ENCODE measurements around the gene PRIMA1. TPM values are rescaled to one million over a fixed set of nuclear protein-coding genes. Genes with fewer than 3 reads are reported as not detected.

The PRIMA1 gene
- total RNA-seq, 2 experiments from 2014 or later = not detected

- intact Hi-C loops (cut with micrococcal nuclease) = no loop called here
- H3K4me1 Mint-ChIP-seq (ENCODE audit: low read depth) = peaks cover 9% of the 10 kb centered on the region
- POLR2A ChIA-PET = interaction anchor here (0.5 kb wide), 1 partner anchor 48 kb away, joined by 3 read pairs; no protein-coding TSS in a partner anchor
- no peaks in the 10 kb centered on the region for H3K36me3 Mint-ChIP-seq
- H3K4me3 Mint-ChIP-seq = no peak overlapping the region
- CTCF ChIA-PET = no interaction called here
- no peak for DNase-seq
- no peaks in the 10 kb centered on the region for H3K9me3 Mint-ChIP-seq
- H3K27me3 Mint-ChIP-seq = peaks cover 49% of the 10 kb centered on the region
- no peak overlapping the region for H3K27ac Mint-ChIP-seq
These were observed 2.7 kb upstream of the PRIMA1 start for GRCh38 chr14:93790966-93791365.

- H3K4me1 Mint-ChIP-seq (ENCODE audit: low read depth) = peaks cover 9% of the 10 kb centered on the region
- CTCF ChIA-PET = no interaction called here
- peaks cover 55% of the 10 kb centered on the region for H3K27me3 Mint-ChIP-seq
- no peak overlapping the region for H3K4me3 Mint-ChIP-seq
- H3K9me3 Mint-ChIP-seq = no peaks in the 10 kb centered on the region
- no peaks in the 10 kb centered on the region for H3K36me3 Mint-ChIP-seq
- intact Hi-C loops (cut with micrococcal nuclease) = no loop called here
- no peak for DNase-seq
- POLR2A ChIA-PET = no interaction called here
- H3K27ac Mint-ChIP-seq = no peak overlapping the region
These were observed 1.2 kb upstream of the PRIMA1 start for GRCh38 chr14:93789228-93790130.

GRCh38 chr14:93788543-93789227, 400 bp upstream of the PRIMA1 start:
- Mint-ChIP-seq H3K4me1 (ENCODE audit: low read depth) (peaks cover 9% of the 10 kb centered on the region), H3K9me3 (no peaks in the 10 kb centered on the region), H3K4me3 (no peak overlapping the region), H3K27me3 (peaks cover 52% of the 10 kb centered on the region), H3K36me3 (no peaks in the 10 kb centered on the region), H3K27ac (no peak overlapping the region)
- DNase-seq = no peak
- intact Hi-C loops (cut with micrococcal nuclease) = no loop called here
- POLR2A ChIA-PET = no interaction called here
- CTCF ChIA-PET = no interaction called here

- POLR2A ChIA-PET = no interaction called here
- intact Hi-C loops (cut with micrococcal nuclease) = no loop called here
- H3K4me3 Mint-ChIP-seq = no peak overlapping the region
- peaks cover 52% of the 10 kb centered on the region for H3K27me3 Mint-ChIP-seq
- no peak for DNase-seq
- CTCF ChIA-PET = no interaction called here
- H3K9me3 Mint-ChIP-seq = no peaks in the 10 kb centered on the region
- H3K36me3 Mint-ChIP-seq = no peaks in the 10 kb centered on the region
- no peak overlapping the region for H3K27ac Mint-ChIP-seq
- H3K4me1 Mint-ChIP-seq (ENCODE audit: low read depth) = peaks cover 9% of the 10 kb centered on the region
These were observed 606 bp downstream of the PRIMA1 start for GRCh38 chr14:93787465-93788292.

- ChIA-PET CTCF (interaction anchor here (1.6 kb wide), 1 partner anchor 118 kb away, joined by 3 read pairs; no protein-coding TSS in a partner anchor), POLR2A (no interaction called here)
- no peaks in the 10 kb centered on the region for H3K36me3 Mint-ChIP-seq
- no peak overlapping the region for H3K4me3 Mint-ChIP-seq
- peaks cover 9% of the 10 kb centered on the region for H3K4me1 Mint-ChIP-seq (ENCODE audit: low read depth)
- peaks cover 41% of the 10 kb centered on the region for H3K27me3 Mint-ChIP-seq
- no peak overlapping the region for H3K27ac Mint-ChIP-seq
- DNase-seq = no peak
- H3K9me3 Mint-ChIP-seq = no peaks in the 10 kb centered on the region
- intact Hi-C loops (cut with micrococcal nuclease) = no loop called here
These were observed 2.9 kb downstream of the PRIMA1 start for GRCh38 chr14:93785423-93785822.

- no peak overlapping the region for H3K27ac Mint-ChIP-seq
- intact Hi-C loops (cut with micrococcal nuclease) = no loop called here
- ChIA-PET POLR2A (no interaction called here), CTCF (interaction anchor here (1.6 kb wide), 1 partner anchor 118 kb away, joined by 3 read pairs; no protein-coding TSS in a partner anchor)
- H3K4me1 Mint-ChIP-seq (ENCODE audit: low read depth) = peaks cover 9% of the 10 kb centered on the region
- H3K9me3 Mint-ChIP-seq = no peaks in the 10 kb centered on the region
- no peaks in the 10 kb centered on the region for H3K36me3 Mint-ChIP-seq
- H3K4me3 Mint-ChIP-seq = no peak overlapping the region
- no peak for DNase-seq
- H3K27me3 Mint-ChIP-seq = peaks cover 35% of the 10 kb centered on the region
These were observed 3.4 kb downstream of the PRIMA1 start for GRCh38 chr14:93784878-93785277.

- CTCF ChIA-PET = no interaction called here
- no peak for DNase-seq
- no peaks in the 10 kb centered on the region for H3K36me3 Mint-ChIP-seq
- H3K4me3 Mint-ChIP-seq = no peak overlapping the region
- peaks cover 6% of the 10 kb centered on the region for H3K27me3 Mint-ChIP-seq
- H3K4me1 Mint-ChIP-seq (ENCODE audit: low read depth) = no peaks in the 10 kb centered on the region
- POLR2A ChIA-PET = no interaction called here
- H3K9me3 Mint-ChIP-seq = no peaks in the 10 kb centered on the region
- intact Hi-C loops (cut with micrococcal nuclease) = no loop called here
- no peak overlapping the region for H3K27ac Mint-ChIP-seq
These were observed 7.4 kb downstream of the PRIMA1 start for GRCh38 chr14:93780813-93781400.

GRCh38 chr14:93778856-93779629, 9.2 kb downstream of the PRIMA1 start:
- POLR2A ChIA-PET = no interaction called here
- Mint-ChIP-seq H3K4me1 (ENCODE audit: low read depth) (no peaks in the 10 kb centered on the region), H3K27ac (no peak overlapping the region), H3K9me3 (no peaks in the 10 kb centered on the region), H3K36me3 (no peaks in the 10 kb centered on the region), H3K4me3 (no peak overlapping the region), H3K27me3 (no peaks in the 10 kb centered on the region)
- CTCF ChIA-PET = no interaction called here
- no peak for DNase-seq
- intact Hi-C loops (cut with micrococcal nuclease) = no loop called here

- ChIA-PET POLR2A (no interaction called here), CTCF (no interaction called here)
- intact Hi-C loops (cut with micrococcal nuclease) = no loop called here
- no peaks in the 10 kb centered on the region for H3K9me3 Mint-ChIP-seq
- no peak overlapping the region for H3K27ac Mint-ChIP-seq
- DNase-seq = no peak
- H3K27me3 Mint-ChIP-seq = no peaks in the 10 kb centered on the region
- H3K36me3 Mint-ChIP-seq = no peaks in the 10 kb centered on the region
- H3K4me3 Mint-ChIP-seq = no peak overlapping the region
- H3K4me1 Mint-ChIP-seq (ENCODE audit: low read depth) = no peaks in the 10 kb centered on the region
These were observed 9.8 kb downstream of the PRIMA1 start for GRCh38 chr14:93778453-93778852.

GRCh38 chr14:93775744-93776143, 12.5 kb downstream of the PRIMA1 start:
- no peaks in the 10 kb centered on the region for H3K36me3 Mint-ChIP-seq
- peaks cover 7% of the 10 kb centered on the region for H3K27me3 Mint-ChIP-seq
- no peaks in the 10 kb centered on the region for H3K4me1 Mint-ChIP-seq (ENCODE audit: low read depth)
- ChIA-PET POLR2A (no interaction called here), CTCF (no interaction called here)
- intact Hi-C loops (cut with micrococcal nuclease) = no loop called here
- H3K9me3 Mint-ChIP-seq = peaks cover 5% of the 10 kb centered on the region
- H3K4me3 Mint-ChIP-seq = no peak overlapping the region
- no peak for DNase-seq
- no peak overlapping the region for H3K27ac Mint-ChIP-seq

- Mint-ChIP-seq H3K27me3 (peaks cover 7% of the 10 kb centered on the region), H3K4me3 (no peak overlapping the region), H3K4me1 (ENCODE audit: low read depth) (no peaks in the 10 kb centered on the region), H3K27ac (no peak overlapping the region), H3K9me3 (peaks cover 5% of the 10 kb centered on the region), H3K36me3 (no peaks in the 10 kb centered on the region)
- ChIA-PET CTCF (no interaction called here), POLR2A (no interaction called here)
- DNase-seq = no peak
- intact Hi-C loops (cut with micrococcal nuclease) = no loop called here
These were observed 13.1 kb downstream of the PRIMA1 start for GRCh38 chr14:93775158-93775557.

Data from activated CD4-positive, alpha-beta memory T cell treated with anti-CD3 and anti-CD28 coated beads for 36 hours (primary cell).